B cell (primary cell): ENCODE measurements around the gene CRTC3.

Experiments
- EZH2 ChIP-seq: IDR thresholded peaks from 2 replicates; pipeline ENCODE4 v1.6.1; 2012; ENCODE audit warnings: borderline replicate concordance, low read depth, mild to moderate bottlenecking, moderate library complexity, low read length; ENCODE audit not compliant: insufficient read depth, poor library complexity, severe bottlenecking
- TF ChIP-seq, protein P1 (sequence below): fragments of 200-600 bp; IDR thresholded peaks from one replicate; pipeline ENCODE4 v1.8.0; 2022; ENCODE audit warnings: antibody characterized with exemption, mild to moderate bottlenecking

GRCh38 chr15:90586948-90587347, 57.2 kb downstream of the CRTC3 start:
- TF ChIP-seq EZH2: no peak
- TF ChIP-seq, protein P1, sequence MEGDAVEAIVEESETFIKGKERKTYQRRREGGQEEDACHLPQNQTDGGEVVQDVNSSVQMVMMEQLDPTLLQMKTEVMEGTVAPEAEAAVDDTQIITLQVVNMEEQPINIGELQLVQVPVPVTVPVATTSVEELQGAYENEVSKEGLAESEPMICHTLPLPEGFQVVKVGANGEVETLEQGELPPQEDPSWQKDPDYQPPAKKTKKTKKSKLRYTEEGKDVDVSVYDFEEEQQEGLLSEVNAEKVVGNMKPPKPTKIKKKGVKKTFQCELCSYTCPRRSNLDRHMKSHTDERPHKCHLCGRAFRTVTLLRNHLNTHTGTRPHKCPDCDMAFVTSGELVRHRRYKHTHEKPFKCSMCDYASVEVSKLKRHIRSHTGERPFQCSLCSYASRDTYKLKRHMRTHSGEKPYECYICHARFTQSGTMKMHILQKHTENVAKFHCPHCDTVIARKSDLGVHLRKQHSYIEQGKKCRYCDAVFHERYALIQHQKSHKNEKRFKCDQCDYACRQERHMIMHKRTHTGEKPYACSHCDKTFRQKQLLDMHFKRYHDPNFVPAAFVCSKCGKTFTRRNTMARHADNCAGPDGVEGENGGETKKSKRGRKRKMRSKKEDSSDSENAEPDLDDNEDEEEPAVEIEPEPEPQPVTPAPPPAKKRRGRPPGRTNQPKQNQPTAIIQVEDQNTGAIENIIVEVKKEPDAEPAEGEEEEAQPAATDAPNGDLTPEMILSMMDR: no peak
